NCI-H2227 treated with DMSO at 0.1 percent for 48 hours (cell line): ENCODE results near the gene KCNB1.

Experiments
- DNase-seq: peaks from one replicate; lab custom pipeline; 2025; lab: John Stamatoyannopoulos, UW

KCNB1 gene

DNA sequence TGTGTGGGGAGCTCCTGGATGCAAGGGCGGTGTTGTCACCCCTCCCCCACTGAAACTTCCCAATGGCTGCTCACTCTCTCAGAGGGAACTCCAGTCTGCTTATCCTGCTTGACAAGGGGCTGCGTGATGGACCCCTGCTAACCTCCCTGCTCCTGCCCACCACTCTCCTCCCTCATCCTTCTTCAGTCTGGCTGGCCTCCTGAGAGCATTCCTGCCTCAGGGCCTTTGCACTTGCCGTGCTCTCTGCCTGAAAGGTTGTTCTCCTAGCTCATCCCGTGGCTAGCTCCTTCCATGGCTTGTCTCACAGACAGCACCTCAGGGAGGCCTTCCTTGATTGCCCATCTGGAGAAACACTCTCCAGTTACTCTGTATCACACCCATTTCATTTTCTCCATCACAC, 130.7 kb downstream of the KCNB1 start:
- no peak for DNase-seq

DNA sequence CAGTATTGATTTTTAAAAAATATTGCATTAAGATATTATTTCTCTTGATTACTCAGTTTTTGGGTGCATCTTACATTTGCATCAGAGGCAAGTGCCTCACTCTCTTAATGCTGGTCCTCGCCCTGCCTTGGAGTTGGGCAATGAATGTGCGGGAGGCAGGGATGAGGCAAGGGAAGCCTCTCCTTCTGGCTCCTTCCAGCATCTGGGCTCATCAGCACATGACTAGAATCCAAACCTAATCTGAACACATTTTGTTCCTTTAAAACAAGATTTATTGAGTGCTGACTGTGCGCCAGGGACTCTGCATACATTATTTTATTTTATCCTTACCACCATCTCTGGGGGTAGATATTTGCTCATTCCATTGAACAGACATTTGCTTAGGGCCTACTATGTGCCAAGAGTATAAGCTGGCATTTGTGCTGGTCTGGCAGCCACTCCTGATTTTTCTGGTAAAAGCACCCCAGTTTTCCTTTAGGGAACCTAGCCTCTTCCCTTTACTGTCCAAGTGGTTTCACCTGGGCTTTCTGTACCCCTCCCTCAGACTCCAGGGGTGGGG, 132.7 kb downstream of the KCNB1 start:
- no peak for DNase-seq

GRCh38 chr20:49349078-49349477, 133.4 kb downstream of the KCNB1 start:
- DNase-seq: no peak

DNA sequence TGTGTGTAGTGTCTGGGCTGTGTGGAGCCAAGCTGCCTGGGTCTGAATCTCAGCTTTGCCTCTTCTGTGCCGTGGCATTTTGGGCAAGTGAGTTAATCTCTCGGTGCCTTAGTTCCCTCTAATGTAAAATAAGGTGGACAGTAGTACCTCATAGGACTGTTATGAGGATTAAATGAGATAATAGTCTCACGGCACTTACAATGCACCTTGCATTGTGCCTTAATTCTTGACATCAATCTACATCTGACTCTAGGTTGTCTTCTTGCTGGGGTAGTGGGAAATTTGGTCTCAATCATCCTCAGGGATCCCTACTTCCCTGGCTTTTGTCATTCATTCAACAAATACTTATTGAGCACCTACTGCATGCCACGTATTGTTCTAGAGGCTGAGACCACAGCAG, 133.9 kb downstream of the KCNB1 start:
- DNase-seq: no peak

DNA sequence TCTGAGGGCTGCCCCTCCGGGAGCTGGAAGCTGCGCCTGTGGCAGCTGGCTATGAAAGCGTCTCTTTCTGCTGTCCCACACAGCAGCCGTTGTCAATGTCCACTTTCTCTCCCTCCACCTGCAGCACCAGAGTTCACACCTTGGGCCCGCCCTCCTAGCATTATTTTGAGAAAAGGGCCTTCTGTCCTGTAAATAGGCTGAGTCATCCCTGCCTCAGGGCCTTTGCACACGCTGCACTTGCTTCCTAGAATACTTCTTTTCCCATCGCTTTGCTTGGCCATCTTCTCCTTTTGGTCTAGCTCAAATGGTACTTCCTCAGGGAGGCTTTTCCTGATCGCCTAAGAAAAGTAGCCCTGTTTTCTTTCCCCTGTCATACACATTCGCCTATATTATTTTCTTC, 135.3 kb downstream of the KCNB1 start:
- no peak for DNase-seq

DNA sequence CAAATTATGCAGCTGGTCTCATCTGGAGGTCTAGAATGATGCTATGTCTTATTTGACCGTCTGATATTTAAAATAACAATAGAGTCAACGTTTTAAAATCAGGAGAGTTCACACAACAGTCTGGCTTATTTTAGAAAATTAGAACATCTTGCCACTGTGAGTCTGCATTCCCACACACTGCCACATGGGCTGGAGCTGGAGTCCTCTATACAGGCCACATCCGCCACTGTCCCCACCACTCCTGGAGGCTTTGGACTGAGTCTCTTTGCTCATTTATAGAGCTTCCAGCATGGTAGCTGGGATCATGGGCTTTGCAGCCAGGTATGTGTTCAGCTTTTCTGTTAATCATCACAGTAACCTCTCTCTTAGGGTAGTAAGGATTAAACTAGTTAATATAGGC, 135.8 kb downstream of the KCNB1 start:
- no peak for DNase-seq

GRCh38 chr20:49345524-49345923, 136.9 kb downstream of the KCNB1 start:
- no peak for DNase-seq

DNA sequence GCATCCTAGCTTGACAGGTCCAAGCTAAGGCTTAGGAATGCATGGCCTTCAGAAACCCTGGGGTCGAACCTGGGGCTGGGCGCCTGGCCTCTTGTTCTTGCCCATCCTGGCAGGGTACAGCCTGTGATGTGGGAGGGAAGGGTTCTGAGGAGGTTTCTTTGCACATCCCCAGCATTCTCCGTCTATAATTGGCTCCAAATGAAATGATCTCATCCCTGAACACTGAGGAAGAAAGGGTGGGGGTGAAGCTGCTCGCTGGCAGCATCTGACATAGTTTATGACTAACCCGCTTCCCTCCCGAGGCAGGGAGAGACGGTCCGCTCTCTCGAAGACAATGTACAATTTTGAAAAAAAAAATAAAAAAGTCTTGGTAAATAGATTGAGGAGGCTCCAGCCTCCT, 137.5 kb downstream of the KCNB1 start:
- DNase-seq: peak; percentile 58

GRCh38 chr20:49344140-49344539, 138.3 kb downstream of the KCNB1 start:
- DNase-seq: no peak

GRCh38 chr20:49343246-49343645, 139.2 kb downstream of the KCNB1 start:
- no peak for DNase-seq

DNA sequence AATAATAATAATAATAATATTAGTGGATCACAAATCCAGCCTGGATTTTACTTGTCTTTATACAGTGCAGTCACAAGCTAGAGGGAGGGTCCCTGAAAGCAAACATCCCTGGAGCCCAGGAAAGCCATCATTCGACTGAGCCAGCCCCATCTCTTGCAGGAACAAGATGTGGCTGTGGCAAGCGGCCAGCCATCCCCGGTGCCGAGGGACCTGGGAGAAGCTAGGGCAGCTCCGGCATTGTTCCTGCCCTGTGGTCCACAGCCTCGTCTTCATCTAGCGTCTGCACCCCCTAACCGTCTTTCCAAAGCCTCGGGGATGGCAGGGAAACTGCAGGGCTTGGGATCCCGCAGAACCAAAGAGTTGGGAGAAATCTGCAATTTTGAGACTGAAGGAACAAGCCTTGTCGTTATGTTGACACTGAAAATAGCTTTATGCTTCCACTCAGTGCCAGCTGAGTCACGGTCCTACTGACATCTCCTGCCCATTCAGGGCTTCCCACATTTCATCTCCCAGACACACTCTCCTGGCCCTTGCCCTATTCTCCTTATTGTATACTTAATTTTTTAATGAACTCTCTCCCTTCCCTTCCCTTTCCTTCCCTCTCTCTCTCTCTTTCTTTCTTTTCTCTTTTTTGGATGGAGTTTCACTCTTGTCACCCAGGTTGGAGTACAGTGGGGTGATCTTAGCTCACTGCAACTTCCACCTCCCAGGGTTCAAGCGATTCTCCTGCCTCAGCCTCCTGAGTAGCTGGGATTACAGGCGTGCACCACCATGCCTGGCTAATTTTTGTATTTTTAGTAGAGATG, 142.1 kb downstream of the KCNB1 start:
- no peak for DNase-seq

DNA sequence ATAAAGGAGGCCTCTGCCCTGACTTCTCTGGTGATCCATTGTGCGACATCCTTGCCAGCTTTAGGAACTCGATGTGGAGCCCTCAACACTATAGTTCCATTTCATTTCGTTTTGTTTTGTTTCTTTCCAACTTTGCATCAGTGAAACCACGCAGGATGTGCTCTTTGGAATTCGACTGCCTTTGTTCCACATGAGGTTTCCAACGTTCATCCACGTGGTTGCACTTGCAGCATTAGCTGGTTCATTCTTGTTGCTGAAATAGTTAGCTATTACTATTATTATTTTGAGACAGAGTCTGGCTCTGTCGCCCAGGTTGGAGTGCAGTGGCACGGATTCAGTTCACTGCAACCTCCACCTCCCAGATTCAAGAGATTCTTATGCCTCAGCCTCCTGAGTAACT, 143.3 kb downstream of the KCNB1 start:
- no peak for DNase-seq

DNA sequence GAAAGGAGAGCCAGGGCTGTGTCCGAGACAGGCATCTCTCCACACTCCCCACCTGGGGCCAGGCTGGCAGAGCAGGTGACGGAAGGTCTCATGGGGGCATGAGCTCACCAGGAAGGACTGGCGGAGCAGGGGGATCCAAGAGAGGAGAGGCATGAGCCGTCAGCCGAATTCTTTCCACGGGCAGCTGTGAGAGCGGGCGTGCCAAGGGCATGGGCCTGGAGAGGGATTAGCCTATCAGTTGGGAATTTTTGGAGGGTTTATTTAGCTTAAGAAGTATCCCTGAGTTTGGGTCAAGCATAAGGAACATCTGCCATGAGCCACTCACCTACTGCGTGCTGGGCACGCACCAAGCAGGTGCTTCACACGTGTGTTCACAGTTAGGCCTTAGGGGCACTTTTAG, 144.4 kb downstream of the KCNB1 start:
- DNase-seq: no peak

DNA sequence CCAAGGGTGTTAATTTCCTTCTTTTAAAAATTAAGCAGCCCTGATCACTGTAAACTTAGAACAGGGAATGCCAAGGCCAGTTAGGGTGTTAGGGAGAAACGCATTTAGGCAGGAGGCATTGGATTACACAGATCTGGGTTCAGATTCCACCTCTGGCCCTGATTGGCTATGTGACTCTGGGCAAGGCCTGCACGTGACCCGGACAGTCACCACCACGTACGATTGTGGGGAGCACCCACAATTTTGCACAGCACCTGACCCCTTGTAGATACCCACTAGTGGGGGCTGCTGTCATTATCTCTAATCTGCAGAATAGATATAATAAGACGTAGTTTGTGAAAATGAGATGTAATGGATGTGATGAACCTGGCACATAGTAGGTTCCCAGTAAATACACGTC, 145.1 kb downstream of the KCNB1 start:
- no peak for DNase-seq

DNA sequence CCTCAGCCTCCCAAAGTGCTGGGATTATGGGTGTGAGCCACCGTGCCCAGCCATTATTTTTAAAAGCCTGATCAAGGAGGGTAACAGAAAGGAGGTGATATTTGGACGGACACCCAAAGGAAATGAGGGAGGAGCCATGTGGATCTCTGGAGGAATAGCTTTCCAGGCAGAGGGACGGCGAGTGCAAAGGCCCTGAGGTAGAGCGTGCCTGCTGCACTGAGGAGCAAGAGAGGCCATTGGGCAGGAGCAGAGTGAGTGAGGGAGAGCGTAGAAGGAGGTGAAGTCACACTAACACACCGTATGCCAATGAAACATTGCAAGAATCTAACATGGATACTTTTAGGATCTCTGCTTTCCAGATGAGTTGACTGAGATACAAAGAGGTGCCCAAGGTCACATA, 145.7 kb downstream of the KCNB1 start:
- DNase-seq: no peak

DNA sequence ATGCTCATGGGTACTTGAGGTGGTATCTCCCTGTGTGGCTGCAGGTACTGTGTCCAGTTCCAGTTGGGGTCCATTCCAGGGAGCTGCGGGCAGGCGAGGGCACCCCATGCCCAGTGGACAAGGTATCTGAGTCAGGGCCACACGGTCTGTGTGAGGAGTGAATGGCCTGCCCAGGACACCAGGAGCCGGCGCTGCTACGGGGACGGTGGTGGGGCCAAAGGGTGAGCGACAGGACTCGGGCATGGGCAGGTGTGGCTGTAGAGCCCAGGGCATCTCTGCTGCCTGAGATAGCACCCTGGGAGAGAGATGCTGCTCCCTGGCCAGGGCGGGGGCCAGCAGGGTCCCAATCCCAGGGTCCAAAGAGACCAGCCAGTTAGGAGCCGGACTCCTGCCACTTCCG, 147.0 kb downstream of the KCNB1 start:
- no peak for DNase-seq

DNA sequence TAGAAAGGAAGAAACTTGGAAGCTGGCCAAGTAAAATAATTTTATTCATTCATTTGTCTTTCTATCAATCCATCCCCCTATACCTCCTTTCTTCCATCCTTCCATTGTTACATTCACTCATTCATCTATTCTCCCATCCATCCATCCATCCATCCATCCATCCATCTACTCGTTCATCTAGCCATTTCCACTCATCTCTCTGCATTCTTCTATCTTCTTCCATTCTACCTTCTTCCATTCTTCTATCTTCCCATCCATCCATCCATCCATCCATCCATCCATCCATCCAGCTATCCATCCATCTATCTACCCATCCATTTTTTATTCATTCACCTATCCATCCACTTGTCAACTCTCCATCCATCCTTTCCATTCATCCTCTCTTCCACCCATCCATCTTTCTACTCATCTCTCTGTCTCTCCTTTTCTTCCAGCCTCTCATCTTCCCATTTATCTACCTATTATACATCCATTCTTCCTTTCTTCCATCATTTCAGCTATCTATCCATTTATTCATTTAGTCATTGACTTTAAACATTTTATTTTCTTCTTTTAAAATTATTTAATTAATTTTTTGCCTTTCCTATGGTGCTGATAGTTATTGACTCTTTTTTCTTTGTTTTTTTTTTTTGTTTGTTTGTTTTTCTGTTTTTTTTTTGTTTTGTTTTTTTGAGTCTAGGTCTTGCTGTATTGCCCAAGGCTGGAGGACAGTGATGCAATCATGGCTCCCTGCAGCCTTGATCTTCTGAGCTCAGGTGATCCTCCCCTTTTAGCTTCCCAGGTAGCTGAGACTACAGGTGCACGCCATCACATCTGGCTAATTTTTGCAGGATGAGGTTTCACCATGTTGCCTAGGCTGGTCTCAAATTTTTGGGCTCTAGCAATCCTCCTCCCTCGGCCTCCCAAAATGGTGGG, 151.5 kb downstream of the KCNB1 start:
- no peak for DNase-seq

DNA sequence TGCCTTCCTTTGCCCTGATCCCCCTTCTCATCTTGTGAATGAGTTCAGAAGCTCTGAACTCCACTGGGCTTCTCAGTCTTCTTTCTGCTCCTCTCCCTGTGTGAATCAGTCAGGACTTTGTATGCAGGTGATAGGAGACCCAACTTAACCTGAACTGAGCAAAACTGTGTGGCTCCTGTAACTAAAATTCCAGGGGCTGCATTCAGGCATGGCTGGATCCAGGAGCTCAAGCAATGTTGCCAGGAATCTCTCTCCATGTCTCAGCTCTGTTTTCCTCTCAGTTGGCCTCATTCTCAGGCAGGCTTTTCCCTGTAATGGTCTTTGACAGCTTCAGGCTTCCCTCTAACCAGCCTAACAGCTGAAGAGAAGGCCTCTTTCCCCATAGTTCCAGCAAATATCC, 153.7 kb downstream of the KCNB1 start:
- no peak for DNase-seq

GRCh38 chr20:49326026-49326425, 156.4 kb downstream of the KCNB1 start:
- no peak for DNase-seq

- no peak for DNase-seq
Measured at GRCh38 chr20:49324306-49324705, 158.2 kb downstream of the KCNB1 start.

DNA sequence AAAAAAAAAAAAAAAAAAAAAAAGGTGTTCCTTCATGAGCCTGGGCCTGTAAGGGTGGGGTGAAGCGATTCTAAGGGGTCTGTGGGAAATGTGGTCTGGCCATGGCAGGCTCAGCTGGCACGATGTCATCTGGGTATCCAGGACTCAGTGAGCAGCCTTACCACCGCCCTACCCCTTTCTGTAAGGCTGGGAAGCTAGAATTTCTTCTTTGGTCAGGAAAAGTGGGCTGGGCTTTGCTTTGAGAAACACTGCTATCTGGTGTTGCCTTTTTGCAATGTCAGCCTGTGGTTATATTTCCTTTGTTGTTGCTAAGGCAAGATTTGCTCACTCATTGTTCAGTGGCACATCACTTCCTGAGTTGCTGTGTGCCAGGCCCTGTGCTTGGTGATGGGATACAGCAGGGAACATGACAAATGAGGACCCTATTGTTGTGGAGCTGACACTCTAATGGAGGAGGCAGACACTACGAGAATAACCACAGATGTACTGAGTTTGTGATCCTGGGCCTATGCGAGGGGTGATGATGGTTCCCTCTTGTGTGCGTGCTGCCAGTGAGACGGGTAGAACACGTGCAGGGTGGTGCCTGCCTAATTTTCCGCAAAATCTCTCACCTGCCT, 158.7 kb downstream of the KCNB1 start:
- peak; percentile 7 for DNase-seq

GRCh38 chr20:49320460-49320859, 162.0 kb downstream of the KCNB1 start:
- peak; percentile 49 for DNase-seq
